ENCODE data around the gene BCL2A1. TPM values are rescaled to one million over a fixed set of nuclear protein-coding genes. Genes with fewer than 3 reads are reported as not detected.

BCL2A1 gene
- total RNA-seq, 1 donor from 2014 or later, result 0.30 TPM

- no peak overlapping the region for H3K4me3 ChIP-seq
- TF ChIP-seq CTCF (IDR thresholded peaks at IDR 0.05; ENCODE audit: borderline replicate concordance), result no peak
- no peak for DNase-seq
- intact Hi-C loops (cut with micrococcal nuclease), result no loop called here
- no peaks in the 10 kb centered on the region for H3K36me3 ChIP-seq
- H3K9me3 ChIP-seq (replicated peaks), result no peaks in the 10 kb centered on the region
- H3K4me1 ChIP-seq, result no peaks in the 10 kb centered on the region
- H3K27ac ChIP-seq (replicated peaks), result no peak overlapping the region
- peaks cover 39% of the 10 kb centered on the region for H3K27me3 ChIP-seq (ENCODE audit: low read depth)
Measured at GRCh38 chr15:79947009-79947408, 24.0 kb downstream of the BCL2A1 start.

GRCh38 chr15:79944622-79945021 lies 26.4 kb downstream of the BCL2A1 start:
- intact Hi-C loops (cut with micrococcal nuclease), result no loop called here
- peaks cover 47% of the 10 kb centered on the region for H3K27me3 ChIP-seq (ENCODE audit: low read depth)
- DNase-seq, result no peak
- H3K36me3 ChIP-seq, result no peaks in the 10 kb centered on the region
- H3K9me3 ChIP-seq (replicated peaks), result no peaks in the 10 kb centered on the region
- no peak for TF ChIP-seq CTCF (IDR thresholded peaks at IDR 0.05; ENCODE audit: borderline replicate concordance)
- no peaks in the 10 kb centered on the region for H3K4me1 ChIP-seq
- no peak overlapping the region for H3K27ac ChIP-seq (replicated peaks)
- H3K4me3 ChIP-seq, result no peak overlapping the region

GRCh38 chr15:79943820-79944219 lies 27.2 kb downstream of the BCL2A1 start:
- peaks cover 50% of the 10 kb centered on the region for H3K27me3 ChIP-seq (ENCODE audit: low read depth)
- H3K36me3 ChIP-seq, result no peaks in the 10 kb centered on the region
- intact Hi-C loops (cut with micrococcal nuclease), result no loop called here
- TF ChIP-seq CTCF (IDR thresholded peaks at IDR 0.05; ENCODE audit: borderline replicate concordance), result no peak
- no peak overlapping the region for H3K27ac ChIP-seq (replicated peaks)
- no peak overlapping the region for H3K4me3 ChIP-seq
- no peak for DNase-seq
- no peaks in the 10 kb centered on the region for H3K9me3 ChIP-seq (replicated peaks)
- H3K4me1 ChIP-seq, result no peaks in the 10 kb centered on the region

GRCh38 chr15:79942741-79943481 lies 28.1 kb downstream of the BCL2A1 start:
- Histone ChIP-seq H3K9me3 (replicated peaks) (no peaks in the 10 kb centered on the region), H3K4me1 (no peaks in the 10 kb centered on the region), H3K36me3 (no peaks in the 10 kb centered on the region), H3K27ac (replicated peaks) (no peak overlapping the region), H3K4me3 (no peak overlapping the region), H3K27me3 (ENCODE audit: low read depth) (peaks cover 50% of the 10 kb centered on the region)
- intact Hi-C loops (cut with micrococcal nuclease), result no loop called here
- no peak for DNase-seq
- no peak for TF ChIP-seq CTCF (IDR thresholded peaks at IDR 0.05; ENCODE audit: borderline replicate concordance)

- Histone ChIP-seq H3K4me3 (no peak overlapping the region), H3K27ac (replicated peaks) (no peak overlapping the region), H3K27me3 (ENCODE audit: low read depth) (peaks cover 60% of the 10 kb centered on the region), H3K9me3 (replicated peaks) (no peaks in the 10 kb centered on the region), H3K36me3 (no peaks in the 10 kb centered on the region), H3K4me1 (no peaks in the 10 kb centered on the region)
- no peak for DNase-seq
- TF ChIP-seq CTCF (IDR thresholded peaks at IDR 0.05; ENCODE audit: borderline replicate concordance), result no peak
- intact Hi-C loops (cut with micrococcal nuclease), result no loop called here
Measured at GRCh38 chr15:79939399-79939798, 31.6 kb downstream of the BCL2A1 start.

All from left ventricle myocardium inferior (tissue), 1 donor.